Measurements from ENCODE around the gene ENAH.
A peak's percentile ranks its signal among the peaks of the same experiment; 100 is the strongest.
"Not testable (repeated sequence)": the region's sequence is repeated elsewhere in the genome, so short reads cannot be mapped to it uniquely, and the experiment has no call there.

ENAH gene

DNA sequence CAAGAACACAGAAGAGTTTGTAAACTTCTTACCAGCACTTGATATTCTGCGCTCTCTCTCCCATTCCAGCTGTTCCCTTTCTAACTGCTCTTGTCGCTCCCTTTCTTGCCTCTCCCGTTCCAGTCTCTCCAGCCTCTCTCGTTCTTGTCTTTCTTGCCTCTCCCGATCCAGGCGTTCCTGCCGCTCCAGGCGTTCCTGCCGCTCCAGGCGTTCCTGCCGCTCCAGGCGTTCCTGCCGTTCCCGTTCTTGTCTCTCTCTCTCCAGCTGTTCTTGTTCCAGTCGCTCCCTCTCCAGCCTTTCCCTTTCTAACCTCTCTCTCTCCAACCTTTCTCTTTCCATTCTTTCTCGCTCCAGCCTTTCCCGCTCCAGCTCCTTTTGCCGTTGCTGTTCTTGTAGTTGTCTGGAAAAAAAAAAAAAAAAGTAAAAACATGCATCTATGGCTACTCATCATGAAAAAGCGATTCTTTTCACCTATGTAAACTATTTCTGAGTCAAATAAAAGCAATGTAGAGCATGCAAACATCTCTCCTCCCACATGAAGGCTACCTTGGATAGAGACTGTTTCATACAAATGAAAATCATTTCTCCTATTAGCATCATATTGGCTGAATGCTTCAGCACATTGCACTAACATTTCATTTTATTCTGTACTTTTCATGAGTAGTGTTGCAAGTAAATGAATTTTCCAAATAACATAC lies 133.6 kb downstream of the ENAH start:
- no peaks in the 10 kb centered on the region for H3K9me3 Mint-ChIP-seq
- no peaks in the 10 kb centered on the region for H3K27me3 Mint-ChIP-seq (ENCODE audit: low read depth)
- peaks cover 37% of the 10 kb centered on the region for H3K36me3 Mint-ChIP-seq (ENCODE audit: low read depth)
- peaks cover 16% of the 10 kb centered on the region for H3K4me1 Mint-ChIP-seq
- peak overlapping the region; percentile 21 to 46 (median 27) for H3K27ac Mint-ChIP-seq
- TF ChIP-seq, protein P1, sequence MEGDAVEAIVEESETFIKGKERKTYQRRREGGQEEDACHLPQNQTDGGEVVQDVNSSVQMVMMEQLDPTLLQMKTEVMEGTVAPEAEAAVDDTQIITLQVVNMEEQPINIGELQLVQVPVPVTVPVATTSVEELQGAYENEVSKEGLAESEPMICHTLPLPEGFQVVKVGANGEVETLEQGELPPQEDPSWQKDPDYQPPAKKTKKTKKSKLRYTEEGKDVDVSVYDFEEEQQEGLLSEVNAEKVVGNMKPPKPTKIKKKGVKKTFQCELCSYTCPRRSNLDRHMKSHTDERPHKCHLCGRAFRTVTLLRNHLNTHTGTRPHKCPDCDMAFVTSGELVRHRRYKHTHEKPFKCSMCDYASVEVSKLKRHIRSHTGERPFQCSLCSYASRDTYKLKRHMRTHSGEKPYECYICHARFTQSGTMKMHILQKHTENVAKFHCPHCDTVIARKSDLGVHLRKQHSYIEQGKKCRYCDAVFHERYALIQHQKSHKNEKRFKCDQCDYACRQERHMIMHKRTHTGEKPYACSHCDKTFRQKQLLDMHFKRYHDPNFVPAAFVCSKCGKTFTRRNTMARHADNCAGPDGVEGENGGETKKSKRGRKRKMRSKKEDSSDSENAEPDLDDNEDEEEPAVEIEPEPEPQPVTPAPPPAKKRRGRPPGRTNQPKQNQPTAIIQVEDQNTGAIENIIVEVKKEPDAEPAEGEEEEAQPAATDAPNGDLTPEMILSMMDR (IDR thresholded peaks at IDR 0.05; ENCODE audit: unreplicated experiment in 3 of 3): no peak
- H3K4me3 Mint-ChIP-seq: peak overlapping the region in 1 of 3 experiments; percentile 29

DNA sequence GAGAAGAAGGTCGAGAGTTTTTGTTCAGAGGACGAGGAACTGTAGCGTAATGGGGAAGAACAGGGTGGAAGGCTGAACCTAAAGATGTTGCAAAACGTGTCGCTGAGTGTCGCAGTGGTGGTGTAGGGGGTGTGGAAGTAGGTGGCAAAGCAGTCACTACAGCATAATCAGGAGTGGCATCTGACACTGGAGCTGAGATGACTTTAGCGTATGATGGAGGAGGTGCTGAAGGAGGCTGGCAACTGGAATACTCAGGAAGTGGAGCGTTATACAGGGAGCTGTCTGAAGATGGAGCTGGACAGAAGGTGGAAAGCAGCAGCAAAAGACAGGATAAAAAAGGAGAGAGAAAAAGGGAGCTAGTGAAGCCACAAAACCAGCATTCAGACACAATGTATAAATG lies 135.2 kb downstream of the ENAH start:
- no peaks in the 10 kb centered on the region for H3K27me3 Mint-ChIP-seq (ENCODE audit: low read depth)
- TF ChIP-seq, protein P1 (IDR thresholded peaks at IDR 0.05; ENCODE audit: unreplicated experiment in 3 of 3): no peak

DNA sequence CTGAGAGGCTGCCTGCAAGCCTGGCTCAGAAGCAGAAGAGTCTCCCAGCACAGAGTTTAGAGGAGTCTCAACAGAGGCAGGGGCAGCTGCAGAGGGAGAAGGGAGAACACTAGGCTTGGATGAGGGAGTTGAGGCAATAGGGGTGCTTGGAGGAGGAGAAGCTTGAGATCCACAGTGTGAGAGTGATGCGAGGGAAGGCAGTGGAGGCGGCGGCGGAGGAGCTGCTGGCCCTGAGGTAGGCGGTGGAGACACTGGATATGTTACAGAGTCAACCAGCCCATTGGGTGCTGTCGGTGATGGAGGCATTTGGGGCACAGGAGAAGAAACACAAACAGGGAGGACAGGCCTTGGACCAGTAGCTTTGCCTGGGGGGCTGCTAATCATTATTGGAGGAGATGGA lies 135.7 kb downstream of the ENAH start:
- peak overlapping the region in 1 of 3 experiments; percentile 17 for H3K27ac Mint-ChIP-seq
- H3K36me3 Mint-ChIP-seq (ENCODE audit: low read depth): peaks cover 47% of the 10 kb centered on the region
- no peak overlapping the region for H3K4me3 Mint-ChIP-seq
- TF ChIP-seq, protein P1 (IDR thresholded peaks at IDR 0.05; ENCODE audit: unreplicated experiment in 3 of 3): no peak
- H3K27me3 Mint-ChIP-seq (ENCODE audit: low read depth): no peaks in the 10 kb centered on the region
- no peaks in the 10 kb centered on the region for H3K9me3 Mint-ChIP-seq
- peaks cover 12% of the 10 kb centered on the region for H3K4me1 Mint-ChIP-seq

More for the DNA sequence above, 135.2 kb downstream of the ENAH start:
- Mint-ChIP-seq H3K4me3 (no peak overlapping the region), H3K36me3 (ENCODE audit: low read depth) (peaks cover 45% of the 10 kb centered on the region), H3K4me1 (peaks cover 12% of the 10 kb centered on the region), H3K27ac (peak overlapping the region in 1 of 3 experiments; percentile 17), H3K9me3 (no peaks in the 10 kb centered on the region)

DNA sequence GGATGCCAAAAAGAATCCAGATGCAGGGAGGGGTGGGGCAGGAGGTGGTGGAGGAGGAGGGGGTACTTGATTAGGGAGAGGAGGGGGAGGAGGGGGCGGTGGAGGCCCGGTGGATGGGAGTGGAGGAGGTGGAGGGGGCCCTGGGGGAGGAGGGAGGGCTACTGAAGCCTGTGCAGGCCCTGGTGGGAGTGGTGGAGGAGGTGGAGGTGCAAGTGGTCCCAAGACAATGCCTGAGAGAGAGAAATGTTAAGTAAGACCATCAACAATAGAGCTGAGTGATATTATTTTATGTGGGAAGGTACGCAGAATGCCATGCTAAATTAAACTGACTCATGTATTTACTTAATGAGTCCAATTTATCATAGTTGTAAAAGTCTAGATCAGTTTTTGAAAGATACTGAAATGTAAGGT lies 138.2 kb downstream of the ENAH start:
- no peak overlapping the region for H3K4me3 Mint-ChIP-seq
- no peaks in the 10 kb centered on the region for H3K27me3 Mint-ChIP-seq (ENCODE audit: low read depth)
- no peaks in the 10 kb centered on the region for H3K9me3 Mint-ChIP-seq
- H3K4me1 Mint-ChIP-seq: peaks cover 7% of the 10 kb centered on the region
- TF ChIP-seq, protein P1 (IDR thresholded peaks at IDR 0.05; ENCODE audit: unreplicated experiment in 3 of 3): no peak
- peak overlapping the region in 1 of 3 experiments; percentile 23 for H3K27ac Mint-ChIP-seq
- H3K36me3 Mint-ChIP-seq (ENCODE audit: low read depth): peaks cover 52% of the 10 kb centered on the region

DNA sequence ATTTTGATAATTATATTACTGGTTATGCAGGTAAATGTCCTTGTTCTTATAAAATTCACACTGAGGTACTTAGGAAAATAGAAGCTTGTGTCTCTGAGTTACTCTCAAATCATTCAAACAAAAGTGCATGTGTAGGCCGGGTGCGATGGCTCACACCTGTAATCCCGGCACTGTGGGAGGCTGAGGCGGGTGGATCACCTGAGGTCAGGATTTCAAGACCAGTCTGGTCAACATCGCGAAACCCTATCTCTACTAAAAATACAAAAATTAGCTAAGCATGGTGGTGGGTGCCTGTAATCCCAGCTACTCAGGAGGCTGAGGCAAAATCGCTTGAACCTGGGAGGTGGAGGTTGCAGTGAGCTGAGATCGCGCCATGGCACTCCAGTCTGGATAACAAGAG lies 139.3 kb downstream of the ENAH start:
- H3K4me3 Mint-ChIP-seq; H3K27me3 Mint-ChIP-seq (ENCODE audit: low read depth); H3K27ac Mint-ChIP-seq; H3K9me3 Mint-ChIP-seq; H3K4me1 Mint-ChIP-seq: not testable (repeated sequence)
- peaks cover 47% of the 10 kb centered on the region for H3K36me3 Mint-ChIP-seq (ENCODE audit: low read depth)

DNA sequence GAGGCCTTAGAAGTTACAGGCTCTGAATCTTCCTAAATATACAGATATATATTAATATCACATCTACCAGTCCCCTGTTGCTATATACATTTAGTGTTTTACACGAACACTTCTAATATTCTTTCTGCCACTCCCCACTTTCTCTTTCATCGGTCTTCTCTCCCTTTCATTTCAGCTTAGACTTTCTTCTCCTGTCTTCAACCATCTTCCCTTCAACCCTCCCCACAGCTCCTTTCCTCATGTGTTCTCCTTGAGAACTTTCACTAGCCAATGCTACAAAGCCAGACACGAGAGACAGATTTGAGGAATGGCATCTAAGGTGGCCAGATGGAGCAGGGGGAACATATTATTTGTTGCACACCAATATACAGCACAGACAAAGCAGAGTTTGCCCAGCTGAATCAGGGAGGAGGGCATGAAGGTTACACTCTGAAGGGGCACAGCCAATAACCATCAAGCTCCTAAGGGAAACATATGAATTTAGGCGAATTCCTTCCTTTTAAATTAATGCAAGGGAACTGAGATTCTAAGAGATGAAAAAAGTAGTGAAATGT lies 141.0 kb downstream of the ENAH start:
- Mint-ChIP-seq H3K4me3 (no peak overlapping the region), H3K27ac (no peak overlapping the region), H3K4me1 (peaks cover 8% of the 10 kb centered on the region), H3K36me3 (ENCODE audit: low read depth) (peaks cover 44% of the 10 kb centered on the region), H3K27me3 (ENCODE audit: low read depth) (no peaks in the 10 kb centered on the region), H3K9me3 (no peaks in the 10 kb centered on the region)
- TF ChIP-seq, protein P1 (IDR thresholded peaks at IDR 0.05; ENCODE audit: unreplicated experiment in 3 of 3): no peak

DNA sequence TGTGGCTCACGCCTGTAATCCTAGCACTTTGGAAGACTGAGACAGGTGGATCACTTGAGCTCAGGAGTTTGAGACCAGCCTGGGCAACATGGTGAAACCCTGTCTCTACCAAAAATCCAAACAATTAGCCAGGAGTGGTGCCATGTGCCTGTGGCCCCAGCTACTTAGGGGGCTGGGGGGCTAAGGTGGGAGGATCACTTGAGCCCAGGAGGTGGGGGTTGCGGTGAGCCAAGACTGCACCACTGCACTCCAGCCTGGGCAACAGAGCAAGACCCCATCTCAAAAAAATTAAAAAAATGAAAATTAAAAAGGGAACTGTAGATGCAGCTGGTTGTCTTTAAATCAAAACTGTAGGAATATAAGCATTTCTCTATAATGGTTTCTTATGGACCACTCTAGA lies 142.2 kb downstream of the ENAH start:
- not testable (repeated sequence) for H3K4me3 Mint-ChIP-seq; H3K4me1 Mint-ChIP-seq; H3K27ac Mint-ChIP-seq; H3K27me3 Mint-ChIP-seq (ENCODE audit: low read depth); H3K9me3 Mint-ChIP-seq
- peaks cover 48% of the 10 kb centered on the region for H3K36me3 Mint-ChIP-seq (ENCODE audit: low read depth)
